HFFc6 (cell line): ENCODE measurements around the gene FBXO10. TPM values are rescaled to one million over a fixed set of nuclear protein-coding genes. Genes with fewer than 3 reads are reported as not detected.
"Not testable (repeated sequence)": the region's sequence is repeated elsewhere in the genome, so short reads cannot be mapped to it uniquely, and the experiment has no call there.

Experiments used
- DNase-seq: peaks from one replicate; pipeline ENCODE4 v3.0.0-alpha.2; 2018
- H3K27ac Mint-ChIP-seq: 2 replicates; pipeline ENCODE4 v1.8.0; 2020; ENCODE audit warnings: mild to moderate bottlenecking, mixed read lengths
- H3K27me3 Mint-ChIP-seq: 2 replicates; pipeline ENCODE4 v1.8.0; 2021; ENCODE audit warnings: mild to moderate bottlenecking, moderate library complexity, mixed read lengths; ENCODE audit not compliant: insufficient read depth
- H3K36me3 Mint-ChIP-seq: 2 replicates; pipeline ENCODE4 v1.8.0; 2021; ENCODE audit warnings: low read depth, mixed read lengths
- H3K4me1 Mint-ChIP-seq: 2 replicates; pipeline ENCODE4 v1.8.0; 2020; ENCODE audit warnings: low read depth, mixed read lengths
- H3K4me3 Mint-ChIP-seq: 2 replicates; pipeline ENCODE4 v1.8.0; 2020; ENCODE audit warnings: mild to moderate bottlenecking, moderate library complexity, mixed read lengths
- H3K9me3 Mint-ChIP-seq: 2 replicates; pipeline ENCODE4 v1.8.0; 2020; ENCODE audit warnings: mild to moderate bottlenecking, mixed read lengths
- total RNA-seq, 6 experiments: library from RNA; stranded (reverse); fragmentation: NEBNext Ultra II Directional; extraction: Animal tissue kit (Norgen Biotek cat#: 25700); gene quantifications; 2 replicates in 1 of 6; 3 replicates in 5 of 6; pipeline ENCODE4 v1.2.3, GENCODE V29; 2021
- TF ChIP-seq, protein P1 (sequence below): fragments of 200-600 bp; sonication (generic); IDR thresholded peaks from 2 replicates; pipeline ENCODE4 v1.5.0; 2021; ENCODE audit warnings: antibody characterized with exemption, mild to moderate bottlenecking

Gene FBXO10
- total RNA-seq, 6 experiments from 2014 or later = 6.0 to 8.9 (median 7.0) TPM

DNA sequence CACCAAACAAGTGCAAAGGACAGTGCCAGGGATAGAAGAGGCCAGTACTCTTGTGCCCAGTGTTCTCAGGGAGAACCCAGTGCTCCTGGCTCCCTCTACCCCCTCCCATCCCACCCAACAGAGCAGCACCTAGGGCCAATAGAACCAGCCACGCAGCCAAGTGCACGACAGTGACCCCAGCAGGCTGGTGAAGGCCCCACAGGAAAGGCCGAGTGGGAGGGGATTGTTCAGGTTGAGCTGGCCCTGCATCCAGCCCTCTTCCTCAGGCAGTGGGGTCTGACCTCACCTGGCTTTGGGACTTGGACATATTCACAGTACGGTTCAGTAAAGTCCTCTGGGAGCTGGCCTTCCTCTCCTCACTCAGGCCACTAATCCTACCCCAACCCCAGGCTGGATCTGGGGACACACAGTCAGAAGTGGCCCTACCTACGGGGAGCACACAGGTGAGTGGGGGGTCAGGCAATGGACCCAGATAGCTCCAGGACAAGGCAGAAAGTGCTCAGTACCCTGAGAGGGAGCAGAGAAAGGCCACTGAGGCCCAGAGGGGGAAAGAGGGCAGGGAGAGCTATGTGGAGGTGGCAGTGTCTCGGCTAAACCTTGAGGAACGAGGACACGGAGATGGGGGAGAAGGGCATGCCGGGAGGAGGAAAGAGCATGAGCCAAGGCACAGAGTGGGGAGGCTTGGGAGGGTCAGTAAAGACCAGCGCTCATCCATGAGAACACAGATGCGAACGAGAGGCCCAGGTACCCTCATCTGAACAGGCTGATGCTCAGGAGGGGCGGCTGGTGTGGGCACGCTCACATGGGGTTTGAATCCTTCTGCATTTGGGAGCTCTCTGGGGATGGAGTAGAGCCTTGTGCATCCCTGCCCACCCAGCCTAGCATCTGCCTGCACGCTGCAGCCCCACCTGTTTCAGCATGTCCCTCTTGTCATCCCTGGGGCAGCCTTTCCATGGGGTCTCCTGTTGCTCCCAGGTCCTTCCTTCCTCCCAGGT is 64.9 kb downstream of the FBXO10 start:
- Mint-ChIP-seq H3K4me1 (no peaks in the 10 kb centered on the region), H3K36me3 (peaks cover 15% of the 10 kb centered on the region), H3K27ac (no peak overlapping the region), H3K4me3 (no peak overlapping the region), H3K9me3 (no peaks in the 10 kb centered on the region), H3K27me3 (no peaks in the 10 kb centered on the region; the same call in none of the 2 replicates)
- no peak for DNase-seq
- TF ChIP-seq, protein P1, sequence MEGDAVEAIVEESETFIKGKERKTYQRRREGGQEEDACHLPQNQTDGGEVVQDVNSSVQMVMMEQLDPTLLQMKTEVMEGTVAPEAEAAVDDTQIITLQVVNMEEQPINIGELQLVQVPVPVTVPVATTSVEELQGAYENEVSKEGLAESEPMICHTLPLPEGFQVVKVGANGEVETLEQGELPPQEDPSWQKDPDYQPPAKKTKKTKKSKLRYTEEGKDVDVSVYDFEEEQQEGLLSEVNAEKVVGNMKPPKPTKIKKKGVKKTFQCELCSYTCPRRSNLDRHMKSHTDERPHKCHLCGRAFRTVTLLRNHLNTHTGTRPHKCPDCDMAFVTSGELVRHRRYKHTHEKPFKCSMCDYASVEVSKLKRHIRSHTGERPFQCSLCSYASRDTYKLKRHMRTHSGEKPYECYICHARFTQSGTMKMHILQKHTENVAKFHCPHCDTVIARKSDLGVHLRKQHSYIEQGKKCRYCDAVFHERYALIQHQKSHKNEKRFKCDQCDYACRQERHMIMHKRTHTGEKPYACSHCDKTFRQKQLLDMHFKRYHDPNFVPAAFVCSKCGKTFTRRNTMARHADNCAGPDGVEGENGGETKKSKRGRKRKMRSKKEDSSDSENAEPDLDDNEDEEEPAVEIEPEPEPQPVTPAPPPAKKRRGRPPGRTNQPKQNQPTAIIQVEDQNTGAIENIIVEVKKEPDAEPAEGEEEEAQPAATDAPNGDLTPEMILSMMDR = peak; percentile 26; the same call in 1 of the 2 replicates

DNA sequence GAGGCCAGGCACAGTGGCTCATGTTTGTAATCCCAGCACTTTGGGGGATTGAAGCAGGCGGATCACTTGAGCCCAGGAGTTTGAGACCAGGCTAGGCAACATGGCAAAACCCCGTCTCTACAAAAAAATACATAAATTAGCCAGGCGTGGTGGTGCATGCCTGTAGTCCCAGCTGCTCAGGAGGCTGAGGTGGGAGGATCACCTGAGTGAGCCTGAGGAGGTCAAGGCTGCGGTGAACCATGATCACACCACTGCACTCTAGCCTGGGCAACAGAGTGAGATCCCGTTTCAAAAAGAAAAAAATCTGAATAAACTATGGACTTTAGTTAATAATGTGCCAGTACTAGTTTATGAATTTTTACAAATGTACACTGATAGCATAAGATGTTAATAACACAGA is 66.1 kb downstream of the FBXO10 start:
- not testable (repeated sequence) for H3K27me3 Mint-ChIP-seq, DNase-seq, H3K4me1 Mint-ChIP-seq, H3K9me3 Mint-ChIP-seq, H3K4me3 Mint-ChIP-seq, H3K27ac Mint-ChIP-seq
- peaks cover 16% of the 10 kb centered on the region for H3K36me3 Mint-ChIP-seq

DNA sequence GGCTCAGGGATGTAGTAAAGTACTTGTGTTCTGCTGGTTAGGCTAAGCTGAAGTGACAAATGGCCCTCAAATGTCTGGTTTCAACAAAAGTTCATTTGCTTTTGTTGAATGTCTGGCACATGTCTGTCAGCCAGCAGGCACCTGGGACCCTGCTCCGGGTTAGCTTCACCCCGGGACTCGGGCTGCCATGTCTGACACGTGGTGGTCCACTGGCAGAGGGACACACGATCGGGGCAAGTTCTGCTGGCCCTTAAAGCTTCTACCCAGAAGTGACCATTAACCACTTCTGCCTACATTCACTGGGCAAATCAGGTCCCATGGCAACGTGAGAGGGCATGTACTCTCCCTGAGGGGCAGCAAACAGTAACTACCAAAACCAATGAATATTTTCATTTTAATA is 66.6 kb downstream of the FBXO10 start:
- H3K4me3 Mint-ChIP-seq = no peak overlapping the region
- H3K36me3 Mint-ChIP-seq = peaks cover 16% of the 10 kb centered on the region
- no peaks in the 10 kb centered on the region for H3K9me3 Mint-ChIP-seq
- no peaks in the 10 kb centered on the region for H3K4me1 Mint-ChIP-seq
- no peak for DNase-seq
- H3K27me3 Mint-ChIP-seq = no peaks in the 10 kb centered on the region; the same call in none of the 2 replicates
- H3K27ac Mint-ChIP-seq = no peak overlapping the region
- TF ChIP-seq, protein P1 = no peak

DNA sequence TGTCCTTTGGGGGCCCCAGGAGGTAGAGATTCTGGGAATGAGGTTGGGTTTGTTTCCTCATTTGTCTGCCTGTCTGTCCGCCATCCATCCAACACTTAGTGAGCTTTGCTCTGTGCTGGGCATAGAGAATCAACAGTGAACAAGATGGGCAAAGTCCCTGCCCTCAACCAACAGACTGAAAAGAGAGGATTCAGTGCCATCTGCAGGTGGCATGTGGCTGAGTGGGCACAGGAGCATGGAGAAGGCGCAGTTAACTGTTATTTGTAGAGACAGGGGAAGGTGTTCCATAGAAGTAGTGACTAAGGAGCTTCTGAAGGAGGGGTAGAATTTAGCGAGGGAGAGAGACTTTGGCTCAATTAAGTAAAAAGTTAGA is 67.4 kb downstream of the FBXO10 start:
- TF ChIP-seq, protein P1 = no peak; the same call in 1 of the 2 replicates
- no peak overlapping the region for H3K27ac Mint-ChIP-seq
- H3K4me3 Mint-ChIP-seq = no peak overlapping the region
- H3K9me3 Mint-ChIP-seq = no peaks in the 10 kb centered on the region
- no peaks in the 10 kb centered on the region; the same call in none of the 2 replicates for H3K27me3 Mint-ChIP-seq
- H3K4me1 Mint-ChIP-seq = peaks cover under 1% of the 10 kb centered on the region; the same call in 1 of the 2 replicates
- H3K36me3 Mint-ChIP-seq = peaks cover 20% of the 10 kb centered on the region
- no peak for DNase-seq

DNA sequence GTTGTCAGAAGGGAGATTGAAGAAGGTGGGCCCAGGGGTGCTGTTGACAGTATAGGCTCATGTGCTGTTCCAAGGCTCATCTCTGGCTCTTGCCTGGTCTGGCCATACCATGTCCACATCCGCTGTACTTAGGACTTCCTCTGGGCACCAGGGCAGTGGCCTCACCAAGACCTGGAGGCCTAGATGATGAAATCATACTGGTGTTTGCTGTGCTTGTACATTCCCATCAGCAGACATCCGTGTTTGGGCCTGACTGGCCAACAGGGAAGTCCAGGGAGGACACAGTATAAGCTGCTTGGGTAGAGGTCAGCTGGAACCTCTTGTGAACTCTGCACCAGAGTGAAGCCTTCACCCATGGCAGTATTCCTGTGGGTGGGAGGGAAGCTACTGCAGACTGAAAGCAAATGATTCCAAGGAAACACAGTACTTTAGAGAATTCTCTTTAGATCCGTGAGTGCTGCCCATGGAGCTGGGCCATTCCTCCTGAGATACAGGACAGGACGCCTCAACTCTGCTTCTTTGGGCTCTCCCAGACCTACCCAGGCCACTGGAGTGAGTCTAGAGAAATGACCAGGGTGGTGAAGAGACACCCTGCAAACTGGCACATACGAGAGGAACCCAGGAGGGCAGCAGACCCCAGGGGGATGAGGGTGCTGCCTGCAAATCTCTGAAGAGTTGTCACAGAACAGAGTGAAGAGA is 67.9 kb downstream of the FBXO10 start:
- Mint-ChIP-seq H3K4me1 (peaks cover 6% of the 10 kb centered on the region; the same call in 1 of the 2 replicates), H3K27ac (no peak overlapping the region), H3K9me3 (no peaks in the 10 kb centered on the region), H3K36me3 (peaks cover 26% of the 10 kb centered on the region), H3K4me3 (no peak overlapping the region), H3K27me3 (no peaks in the 10 kb centered on the region; the same call in none of the 2 replicates)
- TF ChIP-seq, protein P1 = no peak
- no peak for DNase-seq
